Activated T-cell treated with anti-CD3 and anti-CD28 coated beads for 4 hours (primary cell): Measurements from ENCODE around the gene ANO4.
"Not testable (repeated sequence)": the region's sequence is repeated elsewhere in the genome, so short reads cannot be mapped to it uniquely, and the experiment has no call there.

Source experiments
- DNase-seq: peaks from one replicate; pipeline ENCODE4 v3.0.0-alpha.2; 2020

Gene ANO4

DNA sequence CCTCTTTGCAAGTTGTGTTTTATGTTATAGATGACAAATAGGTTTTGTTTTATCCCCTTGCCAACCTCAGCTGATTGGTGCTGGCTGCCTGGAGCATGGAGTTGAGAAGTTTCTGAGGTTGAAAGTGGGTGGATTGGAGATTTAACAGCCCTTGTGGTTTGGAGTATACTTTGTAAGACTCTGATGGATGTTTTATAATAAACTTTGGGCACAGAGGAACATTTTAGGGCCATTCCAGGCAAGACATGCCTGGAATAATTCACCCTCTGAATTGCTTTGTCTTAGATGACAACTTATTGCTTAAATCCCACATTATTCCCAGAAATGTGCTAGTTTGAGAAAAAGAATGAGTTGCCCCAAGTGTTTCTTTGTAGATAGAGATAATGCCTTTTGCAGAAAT lies 256.6 kb downstream of the ANO4 start:
- DNase-seq, result no peak

DNA sequence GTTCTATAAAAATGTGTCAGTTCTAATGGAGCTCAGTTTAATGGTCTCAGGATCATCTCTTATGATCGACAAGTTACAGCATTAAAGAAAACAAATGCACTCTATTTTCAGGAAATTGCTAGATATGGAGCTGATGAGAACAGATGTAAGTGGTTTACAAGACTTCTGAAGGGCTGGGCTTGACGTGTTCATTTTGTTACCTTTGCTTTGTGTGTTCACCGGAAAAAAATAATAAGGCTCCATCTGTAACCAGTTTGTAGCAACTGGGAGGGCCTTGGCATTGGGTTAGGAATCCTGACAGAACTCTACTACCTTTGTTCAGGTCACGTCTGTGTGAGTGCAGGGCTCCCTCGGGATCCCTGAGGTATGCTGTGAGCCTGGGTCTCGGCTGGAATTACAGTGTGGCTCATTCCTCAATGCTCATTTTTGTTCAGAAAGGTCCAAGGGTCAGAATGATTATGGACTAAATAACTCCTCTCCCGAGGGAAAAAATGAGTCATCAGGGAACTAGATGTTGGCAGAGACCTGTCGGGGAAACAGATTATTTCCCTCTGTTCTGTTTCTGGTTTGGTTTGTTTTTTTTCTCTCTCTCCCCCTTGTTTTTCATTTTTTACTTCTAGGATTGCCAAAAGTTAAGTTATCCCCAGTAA lies 257.4 kb downstream of the ANO4 start:
- no peak for DNase-seq

DNA sequence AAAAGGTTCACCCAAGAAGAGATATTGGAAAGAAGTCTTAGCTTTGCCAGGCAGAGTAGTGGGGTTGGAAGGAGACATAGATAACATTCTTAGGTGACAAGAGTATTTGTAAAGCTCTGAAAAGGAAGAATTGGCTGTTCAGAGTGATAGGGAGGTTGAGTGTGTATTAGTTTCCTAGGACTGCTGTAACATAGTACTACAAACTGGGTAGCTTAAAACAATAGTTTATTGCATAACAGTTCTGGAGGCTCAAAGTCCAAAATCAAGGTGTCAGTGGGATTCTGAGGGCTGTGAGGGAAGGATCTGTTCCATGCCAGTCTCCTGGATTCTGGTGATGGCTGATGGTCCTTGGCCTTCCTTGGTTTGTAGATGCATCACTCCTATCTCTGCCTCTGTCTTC lies 258.6 kb downstream of the ANO4 start:
- no peak for DNase-seq

DNA sequence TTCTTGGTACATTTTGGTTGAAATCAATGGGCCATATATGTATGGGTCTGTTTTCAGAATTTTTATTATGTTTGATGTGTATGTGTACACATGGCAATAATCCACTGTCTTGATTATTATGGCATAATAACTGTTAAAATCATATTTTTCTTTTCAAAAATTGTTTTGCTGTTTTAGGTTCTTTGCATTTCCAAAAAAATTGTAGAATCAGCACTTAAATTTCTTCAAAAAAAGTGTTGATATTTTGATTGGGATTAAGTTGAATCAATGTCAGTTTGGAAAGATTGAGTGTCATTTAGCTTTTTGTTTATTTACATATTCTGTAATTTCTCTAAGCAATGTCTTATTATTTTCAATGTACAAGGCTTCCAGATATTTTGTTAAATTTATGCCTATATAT lies 261.4 kb downstream of the ANO4 start:
- no peak for DNase-seq

DNA sequence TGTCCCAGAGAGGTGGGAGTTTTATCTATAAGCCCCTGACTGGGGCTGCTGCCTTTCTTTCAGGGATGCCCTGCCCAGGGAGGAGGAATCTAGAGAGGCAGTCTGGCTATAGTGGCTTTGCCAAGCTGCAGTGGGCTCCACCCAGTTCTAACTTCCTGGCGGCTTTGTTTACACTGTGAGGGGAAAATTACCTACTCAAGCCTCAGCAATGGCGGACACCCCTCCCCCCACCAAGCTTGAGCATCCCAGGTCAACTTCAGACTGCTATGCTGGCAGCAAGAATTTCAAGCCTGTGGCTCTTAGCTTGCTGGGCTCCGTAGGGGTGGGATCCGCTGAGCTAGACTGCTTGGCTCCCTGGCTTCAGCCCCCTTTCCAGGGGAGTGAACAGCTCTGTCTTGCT lies 267.9 kb downstream of the ANO4 start:
- DNase-seq, result not testable (repeated sequence)

DNA sequence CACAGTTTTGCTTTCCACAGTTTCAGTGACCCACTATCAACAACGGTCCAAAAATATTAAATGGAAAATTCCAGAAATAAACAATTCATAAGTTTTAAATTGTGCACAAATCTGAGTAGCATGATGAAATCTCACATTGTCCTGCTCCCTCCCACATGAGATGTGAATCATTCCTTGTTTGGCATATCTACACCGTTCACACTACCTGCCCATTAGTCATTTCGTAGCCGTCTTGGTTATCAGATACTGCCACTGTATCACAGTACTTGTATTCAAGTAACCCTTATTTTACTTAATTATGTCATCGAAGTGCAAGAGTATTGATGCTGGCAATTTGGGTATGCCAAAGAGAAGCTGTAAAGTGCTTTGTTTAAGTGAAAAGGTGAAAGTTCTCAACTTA lies 270.1 kb downstream of the ANO4 start:
- no peak for DNase-seq

DNA sequence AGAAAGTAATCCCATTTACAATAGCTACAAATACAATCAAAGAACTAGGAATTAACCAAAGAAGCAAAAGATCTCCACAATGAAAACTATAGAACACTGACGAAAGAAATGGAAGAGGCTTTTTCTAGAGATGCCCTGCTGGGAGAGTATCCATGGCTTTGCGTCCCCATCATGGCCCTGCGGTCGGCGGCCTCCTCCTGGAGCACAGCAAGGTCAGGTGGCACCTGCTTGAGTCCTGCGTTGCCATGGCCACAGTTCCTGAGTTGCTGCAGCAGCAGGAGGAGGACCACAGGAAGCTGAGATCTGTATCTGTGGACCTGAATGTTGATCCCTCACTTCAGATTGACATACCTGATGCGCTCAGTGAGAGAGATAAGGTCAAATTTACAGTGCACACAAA lies 271.9 kb downstream of the ANO4 start:
- DNase-seq, result no peak

DNA sequence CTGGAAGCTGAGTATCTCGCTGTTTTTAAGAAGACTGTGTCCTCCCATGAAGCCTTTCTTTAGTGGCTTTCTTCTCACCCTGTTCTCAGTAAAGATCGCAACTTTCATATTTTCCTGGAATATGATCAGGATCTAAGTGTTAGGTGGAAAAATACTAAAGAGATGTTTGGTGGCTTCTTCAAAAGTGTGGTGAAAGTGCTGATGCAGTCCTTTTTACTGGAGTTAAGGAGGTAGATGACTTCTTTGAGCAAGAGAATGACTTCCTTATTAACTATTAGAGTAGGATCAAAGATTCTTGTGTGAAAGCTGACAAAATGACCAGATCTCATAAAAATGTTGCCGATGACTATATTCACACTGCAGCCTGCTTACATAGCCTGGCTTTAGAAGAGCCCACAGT lies 273.8 kb downstream of the ANO4 start:
- DNase-seq, result no peak

DNA sequence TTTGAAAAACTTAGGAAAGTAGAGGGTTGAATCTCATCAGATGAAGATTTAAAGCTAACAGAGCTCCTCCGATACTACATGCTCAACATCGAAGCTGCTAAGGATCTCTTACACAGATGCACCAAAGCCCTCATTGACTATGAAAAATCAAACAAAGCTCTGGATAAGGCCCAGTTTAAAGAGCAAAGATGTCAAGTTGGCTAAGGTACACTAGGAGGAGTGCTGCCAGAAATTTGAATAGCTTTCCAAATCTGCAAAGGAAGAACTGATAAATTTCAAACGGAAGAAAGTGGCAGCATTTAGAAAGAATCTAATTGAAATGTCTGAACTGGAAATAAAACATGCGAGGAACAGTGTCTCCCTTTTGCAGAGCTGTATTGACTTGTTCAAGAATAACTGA lies 274.3 kb downstream of the ANO4 start:
- no peak for DNase-seq

DNA sequence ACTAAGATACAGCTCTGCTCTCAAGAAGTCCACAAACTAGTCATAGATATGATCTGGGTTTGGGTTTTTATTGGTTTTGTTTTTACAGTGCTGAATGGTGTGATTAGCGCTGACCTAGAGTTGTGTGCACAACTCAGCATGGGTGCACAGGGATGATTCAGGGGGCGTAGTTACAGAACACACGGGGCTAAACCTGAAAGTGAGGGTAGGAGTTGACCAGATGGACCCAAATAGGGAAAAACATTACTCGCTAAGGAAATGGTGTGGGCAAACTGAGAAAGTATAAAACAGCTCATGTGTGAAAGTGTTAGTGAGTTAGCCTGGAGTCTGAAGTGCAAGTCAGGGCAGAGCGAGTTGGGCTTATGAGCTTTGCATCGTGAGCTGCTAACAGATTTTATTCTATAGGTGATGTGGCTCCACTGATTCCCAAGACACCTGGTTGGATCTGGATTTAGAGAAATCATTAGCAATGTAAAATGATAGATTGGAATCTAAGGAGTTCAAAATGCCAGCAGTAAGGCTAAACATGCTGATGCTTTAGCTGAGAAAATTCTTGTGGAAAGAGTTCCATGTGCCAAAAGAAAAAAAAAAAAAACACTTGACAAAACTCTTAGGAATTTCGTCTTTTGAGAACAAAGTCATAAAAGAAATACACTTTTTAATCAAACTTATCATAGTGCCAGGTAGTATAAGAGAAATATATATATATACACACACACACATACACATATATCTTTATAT lies 280.5 kb downstream of the ANO4 start:
- no peak for DNase-seq

DNA sequence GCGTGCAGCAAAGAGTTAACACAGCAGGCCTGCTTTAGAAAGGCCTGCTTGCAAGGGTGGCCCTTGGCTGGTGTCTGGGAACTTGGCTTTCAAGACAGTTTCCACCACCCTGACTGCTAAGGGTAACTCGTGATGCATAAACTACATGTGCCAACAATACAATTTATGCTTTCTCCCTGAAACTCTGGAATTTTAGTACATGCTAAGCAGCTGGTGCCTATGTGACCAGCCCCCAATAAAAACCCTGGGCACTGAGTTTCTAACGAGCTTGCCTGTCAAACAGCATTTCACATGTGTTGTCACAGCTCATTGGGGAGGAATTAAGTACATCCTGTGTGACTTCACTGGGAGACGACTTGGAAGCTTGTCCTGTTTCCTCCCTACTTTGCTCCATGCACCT lies 282.3 kb downstream of the ANO4 start:
- DNase-seq, result no peak

DNA sequence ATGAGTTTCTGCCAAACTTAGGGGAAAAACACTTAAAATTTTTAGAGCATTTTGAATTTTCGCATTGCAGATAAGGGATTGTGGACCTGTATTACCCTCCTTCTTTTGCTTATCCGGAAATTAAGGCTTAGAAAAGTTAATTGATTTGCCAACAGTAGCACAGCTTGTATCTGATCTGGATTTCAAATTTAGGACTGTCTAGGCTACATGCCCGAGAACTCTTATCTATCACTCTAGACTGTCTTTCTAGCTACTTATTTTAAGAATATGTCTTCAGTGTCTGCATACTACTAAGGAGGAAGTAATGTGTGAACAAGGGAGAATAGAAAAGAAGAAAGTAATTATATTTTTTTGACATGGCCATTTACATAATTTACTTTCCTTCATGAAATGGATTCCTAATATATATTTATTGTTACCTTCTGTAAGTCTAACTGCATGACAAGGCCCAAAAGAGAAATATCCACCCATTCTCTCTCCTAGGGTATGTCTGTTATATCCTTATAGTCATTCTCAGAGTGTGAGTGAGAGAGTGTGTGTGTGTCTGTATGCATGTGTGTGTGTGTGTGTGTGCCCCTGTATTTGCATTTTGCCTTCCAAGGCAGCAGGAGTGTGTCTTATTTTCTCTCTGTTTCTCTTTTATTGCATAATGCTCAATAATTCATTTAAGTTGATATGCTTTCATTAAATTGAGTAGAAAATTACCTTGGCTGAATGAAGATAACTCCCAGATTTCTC lies 283.4 kb downstream of the ANO4 start:
- no peak for DNase-seq

DNA sequence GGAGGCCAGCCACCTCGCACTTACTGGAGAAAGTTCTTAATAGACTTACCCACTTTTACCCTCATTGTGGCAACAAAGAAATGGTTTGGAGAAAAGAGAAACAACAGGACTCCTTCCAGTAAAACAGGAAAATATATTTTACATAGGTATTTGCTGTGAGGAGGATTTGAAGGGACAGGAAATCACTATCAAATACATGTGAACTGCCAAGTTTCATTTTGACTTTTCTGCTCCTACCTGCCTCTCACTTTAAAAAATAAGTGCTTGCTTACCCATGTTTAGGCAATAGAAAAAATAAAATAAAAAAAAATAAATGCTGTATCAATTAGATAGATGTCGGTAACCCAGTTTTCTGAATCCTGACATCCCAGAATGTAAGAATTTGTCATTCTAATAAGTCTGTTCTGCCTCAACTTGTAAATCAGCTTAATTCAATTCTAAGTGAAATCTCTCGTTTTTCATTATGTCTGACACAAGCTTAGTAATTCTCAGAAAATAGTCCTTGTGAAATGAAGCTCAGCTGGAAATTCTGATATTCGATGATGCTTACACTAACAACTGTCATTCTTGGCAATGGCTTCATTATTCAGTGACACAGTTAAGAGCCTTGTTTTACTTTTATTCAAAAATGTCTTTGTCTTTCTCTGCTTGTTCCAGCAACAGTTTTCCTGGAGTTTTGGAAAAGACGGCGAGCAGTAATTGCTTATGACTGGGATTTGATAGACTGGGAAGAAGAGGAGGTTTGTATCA lies 284.1 kb downstream of the ANO4 start:
- no peak for DNase-seq

DNA sequence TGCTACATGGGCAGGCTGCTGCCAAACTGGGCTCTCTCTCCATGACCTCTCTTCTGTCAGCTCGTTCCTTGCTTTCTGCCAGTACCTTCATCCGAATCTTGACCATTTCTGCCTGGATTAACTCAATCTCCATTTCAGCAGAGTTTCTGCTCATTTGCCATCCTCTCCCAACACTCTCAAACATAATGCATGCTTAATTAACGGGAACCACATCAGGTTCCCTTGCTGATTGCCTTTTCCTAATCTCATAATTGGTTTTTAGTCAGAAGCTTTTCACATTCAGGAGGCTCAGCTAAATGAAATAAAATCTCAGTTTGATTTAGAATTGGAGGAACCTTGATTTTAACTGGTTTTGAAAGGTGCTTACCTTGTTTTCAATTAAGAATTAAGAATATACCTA lies 288.1 kb downstream of the ANO4 start:
- no peak for DNase-seq

DNA sequence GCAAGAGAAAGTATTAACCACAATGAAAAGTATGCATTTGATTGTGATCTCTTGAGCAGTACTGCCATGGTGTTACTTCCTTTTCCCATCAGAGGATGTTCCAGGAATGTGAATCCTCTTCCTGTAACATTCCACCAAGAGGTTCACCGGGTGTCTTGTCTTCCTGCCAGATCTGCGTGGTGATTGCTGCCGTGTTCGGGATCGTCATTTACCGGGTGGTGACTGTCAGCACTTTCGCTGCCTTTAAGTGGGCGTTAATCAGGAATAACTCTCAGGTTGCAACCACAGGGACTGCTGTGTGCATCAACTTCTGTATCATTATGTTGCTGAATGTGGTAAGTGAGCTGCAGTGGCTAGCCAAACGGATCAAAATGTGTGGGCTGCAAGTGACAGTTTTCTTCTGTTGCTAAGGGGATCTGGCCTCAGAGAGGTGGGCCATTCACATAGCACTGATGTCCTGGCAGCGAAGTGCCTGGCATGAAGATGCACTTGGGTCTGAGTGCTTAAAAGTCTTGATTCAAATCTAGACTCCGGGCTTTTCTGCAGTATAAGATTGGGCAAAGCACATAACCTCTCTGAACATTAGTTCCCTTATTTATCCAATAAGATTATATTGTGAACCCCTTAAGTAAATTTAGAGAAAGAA lies 292.0 kb downstream of the ANO4 start:
- DNase-seq, result no peak

DNA sequence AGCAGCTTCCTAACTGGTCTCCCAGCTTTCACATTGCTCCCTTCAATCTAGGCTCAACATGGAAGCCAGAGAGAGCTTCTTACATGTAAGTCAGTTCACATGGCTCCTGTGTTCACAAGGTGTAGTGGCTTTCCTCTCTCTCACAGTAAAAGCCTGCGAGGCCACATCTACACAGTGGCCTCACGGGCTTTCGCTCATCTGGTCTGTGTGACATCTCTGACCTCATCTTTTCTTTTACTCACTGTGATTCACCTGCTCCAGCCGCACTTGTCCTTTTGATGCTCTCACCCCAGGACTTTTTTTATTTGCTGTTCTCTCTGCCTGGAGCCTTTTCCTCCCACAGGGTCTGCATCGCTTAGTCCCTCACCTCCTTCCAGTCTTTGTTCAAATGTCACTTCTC lies 293.3 kb downstream of the ANO4 start:
- DNase-seq, result no peak

DNA sequence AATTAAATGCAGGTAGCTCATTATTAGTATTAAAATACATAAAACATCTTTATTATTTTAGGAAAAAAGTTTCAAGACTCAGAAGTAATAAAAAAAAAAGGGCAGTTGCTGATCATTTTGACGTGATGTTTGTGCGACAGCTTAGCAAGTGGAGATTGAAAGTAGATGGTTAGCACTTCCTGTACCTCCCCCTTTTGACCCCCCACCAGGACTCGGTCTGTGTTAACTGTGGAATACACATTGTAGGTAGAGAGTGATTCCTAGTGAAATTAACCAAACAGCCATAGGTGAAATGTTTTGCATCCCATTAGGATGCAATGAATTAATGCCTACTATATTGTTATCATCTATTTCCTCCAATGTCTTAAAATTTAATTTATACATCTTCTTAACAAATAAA lies 294.7 kb downstream of the ANO4 start:
- no peak for DNase-seq

DNA sequence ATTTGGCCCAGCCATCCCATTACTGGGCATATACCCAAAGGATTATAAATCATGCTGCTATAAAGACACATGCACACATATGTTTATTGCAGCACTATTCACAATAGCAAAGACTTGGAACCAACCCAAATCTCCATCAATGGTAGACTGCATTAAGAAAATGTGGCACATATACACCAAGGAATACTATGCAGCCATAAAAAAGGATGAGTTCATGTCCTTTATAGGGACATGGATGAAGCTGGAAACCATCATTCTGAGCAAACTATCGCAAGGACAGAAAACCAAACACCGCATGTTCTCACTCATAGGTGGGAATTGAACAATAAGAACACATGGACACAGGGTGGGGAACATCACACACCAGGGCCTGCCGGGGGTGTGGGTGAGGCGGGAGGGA lies 295.6 kb downstream of the ANO4 start:
- not testable (repeated sequence) for DNase-seq

DNA sequence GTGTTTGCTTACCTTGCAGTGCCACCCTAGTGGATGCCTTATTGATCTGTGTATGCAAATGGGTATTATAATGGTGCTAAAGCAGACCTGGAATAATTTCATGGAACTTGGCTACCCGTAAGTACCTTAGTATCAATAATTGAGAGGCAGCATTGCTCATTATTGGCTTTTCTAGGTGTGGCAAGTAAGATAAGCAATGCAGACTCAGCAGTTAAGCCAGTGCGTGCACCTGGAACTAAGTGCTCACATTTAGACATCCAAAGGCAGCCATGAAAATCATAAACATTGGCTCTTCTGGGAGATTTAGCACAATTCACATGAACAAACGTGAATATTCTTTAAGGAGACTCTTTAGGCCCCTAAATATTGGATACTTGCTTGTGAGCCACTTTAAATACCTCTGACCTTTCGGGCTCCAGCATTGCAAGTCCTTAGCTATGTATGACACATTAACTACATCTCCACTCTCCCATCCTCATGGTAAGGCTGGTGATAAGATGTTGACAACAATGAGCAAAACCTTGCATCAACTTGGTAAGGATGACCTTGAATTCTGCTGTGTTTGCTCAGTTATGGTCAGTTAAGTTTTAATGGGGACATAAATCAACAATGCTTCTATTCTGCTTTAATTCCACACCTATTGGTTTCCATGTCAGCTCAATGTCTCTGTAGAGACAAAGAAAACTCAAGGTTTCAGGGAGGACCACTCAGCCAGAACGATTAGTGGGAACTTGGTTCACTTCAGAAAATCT lies 303.4 kb downstream of the ANO4 start:
- DNase-seq, result no peak

DNA sequence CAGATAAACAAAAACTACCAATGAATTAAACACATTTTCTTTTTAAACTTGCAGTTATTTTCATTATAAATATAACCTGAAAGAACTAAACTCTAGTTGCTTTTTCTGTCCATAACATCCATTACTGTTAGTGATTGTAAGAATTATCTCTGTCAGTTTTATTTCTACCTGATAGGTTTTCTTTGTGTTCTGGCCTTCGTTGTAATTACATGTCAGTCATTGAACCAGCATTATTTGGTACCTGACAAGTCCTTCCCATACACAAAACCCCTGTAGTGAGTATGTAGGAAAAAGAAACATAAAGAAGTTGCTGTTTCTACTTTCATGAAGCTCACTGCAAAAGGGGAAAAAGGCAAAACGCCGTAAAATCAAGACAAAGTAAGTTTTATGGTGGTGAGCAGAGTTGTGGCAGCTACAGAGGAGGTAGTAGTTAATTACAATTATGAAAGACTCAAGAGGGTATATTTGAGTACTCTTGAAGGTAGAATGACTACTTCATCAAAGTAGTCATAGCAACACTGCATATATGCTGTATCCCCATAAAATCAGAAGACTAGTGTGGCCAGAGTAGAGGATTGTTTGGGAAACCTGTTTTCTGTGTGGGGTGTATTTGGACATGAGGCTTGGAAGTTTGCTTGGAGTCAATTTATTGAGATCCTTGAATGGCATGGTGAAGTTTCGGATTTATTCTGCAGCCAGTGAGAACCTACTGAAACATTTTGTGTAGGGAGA lies 312.6 kb downstream of the ANO4 start:
- no peak for DNase-seq

DNA sequence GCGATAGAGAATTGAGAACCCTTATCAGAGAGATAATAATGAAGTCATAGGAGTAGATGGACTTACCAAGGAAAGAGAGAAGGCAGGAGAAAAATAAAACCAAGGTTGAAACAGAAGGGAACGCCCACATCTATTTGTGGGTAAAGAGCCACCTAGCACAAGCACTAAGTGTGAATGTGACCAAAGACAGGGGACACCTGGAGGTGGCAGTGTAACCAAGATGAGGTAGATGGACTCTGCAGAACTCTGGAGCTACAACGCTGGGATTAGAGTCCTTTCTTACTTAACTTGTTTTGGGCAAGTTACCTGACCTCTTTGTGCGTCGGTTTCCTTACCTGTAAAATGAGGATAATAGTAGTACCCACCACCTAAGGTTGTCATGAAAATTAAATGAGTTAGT lies 313.6 kb downstream of the ANO4 start:
- DNase-seq, result no peak

DNA sequence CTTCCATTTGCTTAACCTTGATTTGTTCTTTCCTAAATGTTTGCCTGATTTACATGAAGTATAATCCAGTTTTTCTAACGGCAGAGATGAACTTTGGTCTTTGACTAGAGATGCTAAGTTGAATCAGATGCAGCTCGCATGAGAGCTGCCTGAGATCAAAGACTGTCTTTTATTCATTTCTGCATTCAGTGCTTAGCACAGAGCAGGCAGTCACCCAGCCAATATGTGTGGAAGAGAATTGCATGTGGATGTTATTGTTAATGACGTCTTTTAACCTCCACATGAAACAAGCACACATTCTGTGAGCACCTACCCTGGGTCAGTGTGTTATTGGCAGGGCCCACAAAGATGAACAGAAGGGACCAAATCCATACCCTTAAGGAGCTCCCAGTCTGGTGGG lies 316.3 kb downstream of the ANO4 start:
- DNase-seq, result no peak
